ENCODE measurements around the gene INSYN1. TPM values are rescaled to one million over a fixed set of nuclear protein-coding genes. Genes with fewer than 3 reads are reported as not detected.

INSYN1 gene
- total RNA-seq, 4 donors from 2014 or later: 0.95 to 3.7 (median 3.1) TPM

DNA sequence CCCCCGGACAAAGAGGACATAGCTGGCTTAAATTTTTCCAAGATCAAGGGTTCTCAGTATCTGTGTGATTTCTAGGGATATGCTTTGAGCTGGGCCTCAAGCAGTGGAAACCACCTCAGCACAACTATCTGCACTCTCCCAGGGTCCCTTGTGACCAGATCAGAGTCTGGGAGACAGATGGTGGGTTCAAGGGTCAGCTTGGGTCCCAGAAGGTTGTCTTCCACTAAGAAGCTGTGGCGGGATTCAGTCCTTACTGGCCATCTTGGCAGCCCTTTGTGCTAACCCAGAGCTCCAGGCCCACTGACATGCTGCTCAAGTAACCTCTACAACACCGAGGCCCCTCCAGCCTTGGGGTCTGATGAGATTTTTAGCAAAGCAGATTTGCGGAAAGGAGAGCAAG lies 2.7 kb downstream of the INSYN1 start:
- no peak for TF ChIP-seq CTCF (IDR thresholded peaks at IDR 0.05)
- ATAC-seq (ENCODE audit: low FRiP score) (no peak), DNase-seq (ENCODE audit: low spot score) (no peak)

GRCh38 chr15:73749971-73750370 lies 3.2 kb downstream of the INSYN1 start:
- no peak for TF ChIP-seq CTCF (IDR thresholded peaks at IDR 0.05)
- ATAC-seq (ENCODE audit: low FRiP score) (no peak), DNase-seq (ENCODE audit: low spot score) (no peak)

- no peak for DNase-seq (ENCODE audit: low spot score)
- no peak for TF ChIP-seq CTCF (IDR thresholded peaks at IDR 0.05)
- no peak for ATAC-seq (ENCODE audit: low FRiP score)
Measured at GRCh38 chr15:73749533-73749932, 3.6 kb downstream of the INSYN1 start.

GRCh38 chr15:73748730-73749129 lies 4.4 kb downstream of the INSYN1 start:
- no peak for TF ChIP-seq CTCF (IDR thresholded peaks at IDR 0.05)
- no peak for ATAC-seq (ENCODE audit: low FRiP score)
- DNase-seq (ENCODE audit: low spot score): no peak

DNA sequence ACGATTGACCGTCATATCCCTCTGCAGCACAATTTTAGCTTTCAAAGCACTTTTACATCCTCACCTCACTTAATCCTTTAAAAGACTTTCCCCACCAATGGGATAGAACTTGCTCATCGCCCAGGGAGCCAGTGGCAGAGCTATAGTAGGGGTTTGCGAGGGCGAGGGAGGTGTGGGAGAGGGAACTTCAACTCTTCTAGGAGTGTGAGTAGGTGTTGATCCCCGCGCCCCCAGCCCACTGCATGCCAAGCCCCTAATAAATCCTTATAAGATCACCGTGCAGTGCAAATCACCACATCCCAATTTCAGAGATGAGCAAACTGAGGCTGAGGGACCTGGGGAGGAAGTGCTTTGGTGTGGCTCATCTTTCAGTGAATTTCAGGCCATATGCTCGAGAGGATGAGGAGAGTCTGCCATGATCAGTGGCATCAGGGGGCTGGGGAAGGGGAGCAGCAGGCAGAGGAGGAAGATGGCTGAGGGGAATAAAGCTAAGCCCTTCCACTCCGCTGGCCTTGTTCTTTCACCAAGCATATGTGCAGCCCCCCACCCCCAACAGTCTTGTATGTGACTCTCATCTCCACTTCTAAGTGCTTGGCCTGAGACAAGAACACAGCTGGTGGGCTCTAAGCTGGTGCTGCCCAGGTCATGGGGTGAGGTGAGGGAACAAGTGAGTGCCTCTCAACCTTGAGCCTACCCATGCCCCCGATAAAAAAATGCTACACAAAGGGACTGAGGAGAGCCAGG lies 5.1 kb downstream of the INSYN1 start:
- DNase-seq (ENCODE audit: low spot score) (no peak), ATAC-seq (ENCODE audit: low FRiP score) (no peak)
- no peak for TF ChIP-seq CTCF (IDR thresholded peaks at IDR 0.05)

DNA sequence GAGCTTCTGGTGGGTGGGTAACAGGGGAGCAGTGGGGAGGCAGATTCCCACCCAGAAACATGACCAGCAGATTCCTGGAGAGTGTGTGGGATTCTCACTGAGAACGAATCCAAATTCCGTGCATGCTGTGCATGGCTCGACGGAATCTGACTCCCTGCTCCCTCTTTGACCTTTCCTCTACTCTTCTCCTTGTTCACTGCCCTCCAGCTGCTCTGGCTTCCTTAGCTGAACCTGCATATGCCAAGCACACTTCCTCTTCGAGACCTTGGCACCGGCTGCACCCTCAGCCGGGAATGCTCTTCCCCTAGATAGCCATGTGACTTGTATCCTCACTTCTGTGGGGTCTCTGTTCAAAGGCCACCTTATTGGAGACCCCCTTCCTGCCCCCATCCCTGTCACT lies 6.3 kb downstream of the INSYN1 start:
- TF ChIP-seq CTCF (IDR thresholded peaks at IDR 0.05): no peak
- DNase-seq (ENCODE audit: low spot score): no peak
- ATAC-seq (ENCODE audit: low FRiP score): peak; percentile 42

- ATAC-seq (ENCODE audit: low FRiP score) (no peak), DNase-seq (ENCODE audit: low spot score) (no peak)
- no peak for TF ChIP-seq CTCF (IDR thresholded peaks at IDR 0.05)
Measured at GRCh38 chr15:73746261-73746660, 6.9 kb downstream of the INSYN1 start.

Data from omental fat pad (tissue), 4 donors.